Loucy (cell line): ENCODE results near the gene MCOLN2.
"Not testable (repeated sequence)": the region's sequence is repeated elsewhere in the genome, so short reads cannot be mapped to it uniquely, and the experiment has no call there.

Source experiments
- H2AFZ ChIP-seq: fragments of 200-600 bp; sonication (generic); 2 replicates; pipeline ENCODE4 v1.6.0; 2016; ENCODE audit warnings: antibody characterized with exemption, mild to moderate bottlenecking, low read length, moderate library complexity
- H3F3A ChIP-seq: fragments of 200-600 bp; 2 replicates; pipeline ENCODE4 v1.6.0; 2016; ENCODE audit warnings: antibody characterized with exemption, low read depth, mild to moderate bottlenecking
- H3K27me3 ChIP-seq: fragments of 200-600 bp; sonication (generic); 2 replicates; pipeline ENCODE4 v1.6.1; 2014; ENCODE audit warnings: low read length, mild to moderate bottlenecking; ENCODE audit not compliant: insufficient read depth, poor library complexity, severe bottlenecking
- H3K36me3 ChIP-seq: fragments of 200-600 bp; sonication (generic); 2 replicates; pipeline ENCODE4 v1.6.1; 2016; ENCODE audit warnings: low read length; ENCODE audit not compliant: insufficient read depth
- H3K4me1 ChIP-seq: fragments of 200-600 bp; sonication (generic); 2 replicates; pipeline ENCODE4 v1.5.1; 2014; ENCODE audit warnings: low read length, mild to moderate bottlenecking; ENCODE audit not compliant: insufficient read depth, poor library complexity, severe bottlenecking
- H3K4me2 ChIP-seq: fragments of 200-600 bp; sonication (generic); 2 replicates; pipeline ENCODE4 v1.6.0; 2014; ENCODE audit warnings: antibody characterized with exemption, low read length, low read depth, mild to moderate bottlenecking; ENCODE audit not compliant: poor library complexity, severe bottlenecking
- H3K4me3 ChIP-seq: fragments of 200-600 bp; sonication (generic); 2 replicates; pipeline ENCODE4 v1.5.1; 2014; ENCODE audit warnings: low read length, mild to moderate bottlenecking, mixed read lengths; ENCODE audit not compliant: poor library complexity, severe bottlenecking
- H3K79me2 ChIP-seq: fragments of 200-600 bp; sonication (generic); 2 replicates; pipeline ENCODE4 v1.6.1; 2014; ENCODE audit warnings: low read length; ENCODE audit not compliant: insufficient read depth
- H3K9ac ChIP-seq: fragments of 200-600 bp; sonication (generic); 2 replicates; pipeline ENCODE4 v1.6.0; 2014; ENCODE audit warnings: mild to moderate bottlenecking, low read depth, low read length, moderate library complexity; ENCODE audit not compliant: poor library complexity, severe bottlenecking
- H3K9me2 ChIP-seq: fragments of 200-600 bp; sonication (generic); replicated peaks from 2 replicates; pipeline ENCODE4 v1.6.1; 2016; ENCODE audit warnings: low read depth, low read length, mixed read lengths
- H3K9me3 ChIP-seq: fragments of 200-600 bp; sonication (generic); 2 replicates; pipeline ENCODE4 v1.6.1; 2014; ENCODE audit warnings: mild to moderate bottlenecking, antibody characterized with exemption, low read length, low read depth; ENCODE audit not compliant: insufficient read depth
- H4K20me1 ChIP-seq: fragments of 200-600 bp; sonication (generic); 2 replicates; pipeline ENCODE4 v1.6.0; 2014; ENCODE audit warnings: antibody characterized with exemption, low read length, mild to moderate bottlenecking; ENCODE audit not compliant: insufficient read depth, poor library complexity, severe bottlenecking
- CTCF ChIP-seq: fragments of 200-600 bp; sonication (generic); conservative IDR thresholded peaks from 2 replicates; pipeline ENCODE4 v1.5.1; 2014; ENCODE audit warnings: mild to moderate bottlenecking, antibody characterized with exemption, low read length
- EZH2phosphoT487 ChIP-seq: fragments of 200-600 bp; IDR thresholded peaks from 2 replicates; pipeline ENCODE4 v1.6.1; 2018; ENCODE audit warnings: antibody characterized with exemption, mild to moderate bottlenecking, moderate library complexity, borderline replicate concordance

MCOLN2 gene

DNA sequence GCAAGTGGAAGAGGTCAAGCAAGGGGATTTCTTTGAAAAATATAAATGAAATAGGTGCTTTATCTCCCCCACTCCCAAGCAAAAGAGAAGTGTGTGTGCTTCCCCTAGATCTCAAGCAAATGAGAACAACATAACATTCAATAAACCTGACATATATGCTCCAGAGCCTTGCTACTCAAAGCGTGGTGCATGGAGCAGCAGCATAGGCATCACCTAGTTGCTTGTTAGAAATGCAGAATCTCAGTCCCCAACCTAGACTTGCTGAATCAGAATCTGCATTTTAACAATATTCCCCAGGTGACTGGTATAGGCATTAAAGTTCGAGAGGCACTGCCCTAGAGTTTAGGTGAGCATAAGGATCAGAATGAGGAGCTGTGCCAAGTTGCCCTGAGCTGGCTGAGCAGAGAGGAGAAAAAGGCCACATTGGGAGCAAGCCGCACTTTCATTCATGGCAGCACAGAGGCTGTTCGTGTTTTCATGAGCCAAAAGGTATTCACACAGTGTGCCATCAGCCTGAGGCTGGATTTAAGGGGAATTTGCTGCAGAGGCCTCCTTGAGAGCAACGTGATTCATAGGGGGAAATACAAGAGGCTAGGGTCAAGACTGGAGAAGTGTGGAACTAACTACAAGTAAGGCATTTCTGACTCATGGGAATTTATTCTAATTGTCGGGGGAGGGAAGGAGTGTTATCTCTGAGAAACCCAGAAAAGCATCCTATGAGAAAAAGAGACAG, 89.7 kb downstream of the MCOLN2 start:
- Histone ChIP-seq H3K4me2 (no peak overlapping the region), H3K9ac (no peak overlapping the region), H3K36me3 (no peaks in the 10 kb centered on the region), H2AFZ (no peak overlapping the region), H3K27me3 (no peaks in the 10 kb centered on the region), H3K4me3 (no peak overlapping the region), H4K20me1 (no peaks in the 10 kb centered on the region), H3F3A (no peaks in the 10 kb centered on the region), H3K9me3 (no peaks in the 10 kb centered on the region), H3K79me2 (no peaks in the 10 kb centered on the region), H3K4me1 (no peaks in the 10 kb centered on the region), H3K9me2 (no peaks in the 10 kb centered on the region; the same call in 1 of the 2 replicates)
- TF ChIP-seq EZH2phosphoT487: no peak
- no peak for TF ChIP-seq CTCF

DNA sequence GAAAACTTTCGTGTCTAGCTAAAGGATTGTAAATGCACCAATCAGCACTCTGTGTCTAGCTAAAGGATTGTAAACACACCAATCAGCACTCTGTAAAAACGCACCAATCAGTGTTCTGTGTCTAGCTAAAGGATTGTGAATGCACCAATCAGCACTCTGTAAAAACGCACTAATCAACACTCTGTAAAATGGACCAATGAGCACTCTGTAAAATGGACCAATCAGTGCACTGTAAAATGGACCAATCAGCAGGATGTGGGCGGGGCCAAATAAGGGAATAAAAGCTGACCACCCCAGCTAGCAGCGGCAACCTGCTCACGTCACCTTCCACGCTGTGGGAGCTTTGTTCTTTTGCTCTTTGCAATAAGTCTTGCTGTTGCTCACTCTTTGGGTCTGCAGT, 94.2 kb downstream of the MCOLN2 start:
- H4K20me1 ChIP-seq, H3K36me3 ChIP-seq, H3K9me3 ChIP-seq, H3K79me2 ChIP-seq, H3K27me3 ChIP-seq, H3K4me3 ChIP-seq, H3K4me2 ChIP-seq, H3K4me1 ChIP-seq, H2AFZ ChIP-seq, H3K9ac ChIP-seq, H3K9me2 ChIP-seq, H3F3A ChIP-seq: not testable (repeated sequence)

DNA sequence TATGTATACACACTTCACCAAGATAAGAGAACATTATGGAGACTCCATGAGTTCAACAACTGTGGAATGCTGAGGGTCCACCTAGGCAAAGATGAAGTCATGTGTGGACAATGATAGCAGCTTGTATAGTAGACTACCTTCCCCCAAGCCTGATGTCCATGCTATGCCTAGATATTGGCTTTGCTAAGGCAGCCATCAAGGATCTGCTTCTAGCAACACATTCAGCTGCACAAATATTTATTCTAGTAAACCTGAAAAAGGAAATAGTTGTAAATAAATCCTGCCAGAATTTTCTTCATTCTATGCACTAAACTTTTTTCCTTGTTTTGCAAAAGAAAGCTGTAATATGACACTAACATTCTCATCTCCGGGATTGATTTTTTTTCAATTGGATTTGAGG, 96.9 kb downstream of the MCOLN2 start:
- Histone ChIP-seq H3K79me2 (no peaks in the 10 kb centered on the region), H3K9me2 (no peaks in the 10 kb centered on the region), H3K9me3 (no peaks in the 10 kb centered on the region), H3F3A (no peaks in the 10 kb centered on the region), H3K4me1 (no peaks in the 10 kb centered on the region), H3K27me3 (no peaks in the 10 kb centered on the region), H3K4me2 (no peak overlapping the region), H4K20me1 (no peaks in the 10 kb centered on the region), H3K9ac (no peak overlapping the region), H3K4me3 (no peak overlapping the region), H2AFZ (no peak overlapping the region), H3K36me3 (no peaks in the 10 kb centered on the region)
- TF ChIP-seq CTCF (no peak), EZH2phosphoT487 (no peak)

DNA sequence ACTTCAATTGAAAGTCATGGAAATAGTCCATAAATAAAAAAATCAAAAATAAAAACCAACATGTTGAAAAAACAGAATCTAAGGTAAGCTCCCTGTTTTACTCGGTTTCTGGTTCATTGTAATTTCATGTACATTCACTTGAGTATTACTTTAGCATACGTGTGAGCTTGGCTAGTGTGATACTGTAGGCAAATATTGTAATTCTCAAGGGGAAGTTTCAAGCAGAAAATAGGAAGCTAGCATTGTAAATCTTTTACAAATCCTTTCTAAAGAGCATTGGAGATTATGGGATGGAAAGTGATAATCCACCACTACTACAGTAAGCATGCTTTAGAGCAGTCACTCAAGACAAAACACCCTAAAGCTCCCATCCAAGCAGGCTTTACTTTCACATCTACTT, 100.6 kb downstream of the MCOLN2 start:
- H3K9me3 ChIP-seq: no peaks in the 10 kb centered on the region
- H3K9ac ChIP-seq: no peak overlapping the region
- H3F3A ChIP-seq: no peaks in the 10 kb centered on the region
- no peaks in the 10 kb centered on the region for H3K79me2 ChIP-seq
- H3K4me2 ChIP-seq: no peak overlapping the region
- no peaks in the 10 kb centered on the region for H4K20me1 ChIP-seq
- H3K4me3 ChIP-seq: no peak overlapping the region
- H3K36me3 ChIP-seq: no peaks in the 10 kb centered on the region
- no peaks in the 10 kb centered on the region for H3K27me3 ChIP-seq
- H3K9me2 ChIP-seq: no peaks in the 10 kb centered on the region
- H2AFZ ChIP-seq: no peak overlapping the region
- TF ChIP-seq EZH2phosphoT487: no peak
- no peak for TF ChIP-seq CTCF
- no peaks in the 10 kb centered on the region for H3K4me1 ChIP-seq
